Activated T-helper 1 cell treated with anti-CD3 and anti-CD28 coated beads, Interleukin-12 subunit alpha, Interleukin-12 subunit beta, Interleukin-2, Interleukin-4 antibody, amounts not matched to agents 30 ng/mL and 10 ng/mL and 1 ng/mL, durations not matched to agents 14 hours and 24 hours and 36 hours (primary cell): Measurements from ENCODE around the gene CEL. TPM values are rescaled to one million over a fixed set of nuclear protein-coding genes. Genes with fewer than 3 reads are reported as not detected.
"Not testable (repeated sequence)": the region's sequence is repeated elsewhere in the genome, so short reads cannot be mapped to it uniquely, and the experiment has no call there.

Experiments used
- DNase-seq: peaks from one replicate; pipeline ENCODE4 v3.0.0; 2021; ENCODE audit warnings: low spot score
- H3K27ac Mint-ChIP-seq: one replicate; pipeline ENCODE4 v1.8.0; 2021; ENCODE audit warnings: mild to moderate bottlenecking, mixed read lengths
- H3K27me3 Mint-ChIP-seq: one replicate; pipeline ENCODE4 v1.8.0; 2022; ENCODE audit warnings: mild to moderate bottlenecking, moderate library complexity, mixed read lengths; ENCODE audit not compliant: insufficient read depth
- H3K36me3 Mint-ChIP-seq: one replicate; pipeline ENCODE4 v1.8.0; 2021; ENCODE audit warnings: low read depth, mixed read lengths
- H3K4me1 Mint-ChIP-seq: one replicate; pipeline ENCODE4 v1.8.0; 2021; ENCODE audit warnings: low read depth, mixed read lengths
- H3K4me3 Mint-ChIP-seq: one replicate; pipeline ENCODE4 v1.8.0; 2021; ENCODE audit warnings: mild to moderate bottlenecking, moderate library complexity, mixed read lengths
- H3K9me3 Mint-ChIP-seq: one replicate; pipeline ENCODE4 v1.8.0; 2021; ENCODE audit warnings: mixed read lengths
- intact Hi-C: fragments of 100-400 bp; cut with micrococcal nuclease; formaldehyde crosslinking; loops from one replicate; pipeline ENCODE4 v1.15.1; 2024
- total RNA-seq: library from RNA; stranded (reverse); gene quantifications from 2 replicates; pipeline ENCODE4 v1.2.3, GENCODE V29; 2022

Gene CEL
- total RNA-seq: 1.8 and 2.0 TPM in 2 replicates

DNA sequence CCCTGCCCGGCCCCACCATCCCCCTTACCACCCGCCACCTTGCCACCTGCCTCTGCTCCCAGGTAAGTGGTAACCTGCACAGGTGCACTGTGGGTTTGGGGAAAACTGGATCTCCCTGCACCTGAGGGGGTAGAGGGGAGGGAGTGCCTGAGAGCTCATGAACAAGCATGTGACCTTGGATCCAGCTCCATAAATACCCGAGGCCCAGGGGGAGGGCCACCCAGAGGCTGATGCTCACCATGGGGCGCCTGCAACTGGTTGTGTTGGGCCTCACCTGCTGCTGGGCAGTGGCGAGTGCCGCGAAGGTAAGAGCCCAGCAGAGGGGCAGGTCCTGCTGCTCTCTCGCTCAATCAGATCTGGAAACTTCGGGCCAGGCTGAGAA, at the start of gene CEL:
CEL (plus strand) TSS at position 218 of the 382 bp plus-strand sequence; CDS start at position 240, 22 bp downstream.
- H3K4me3 Mint-ChIP-seq, H3K9me3 Mint-ChIP-seq, DNase-seq, intact Hi-C loops, H3K27me3 Mint-ChIP-seq: not testable (repeated sequence)
- Mint-ChIP-seq H3K27ac (peak within 1 kb of the TSS; percentile 44), H3K4me1 (peaks cover 35% of the 10 kb centered on the region), H3K36me3 (peaks cover 16% of the 10 kb centered on the region)

DNA sequence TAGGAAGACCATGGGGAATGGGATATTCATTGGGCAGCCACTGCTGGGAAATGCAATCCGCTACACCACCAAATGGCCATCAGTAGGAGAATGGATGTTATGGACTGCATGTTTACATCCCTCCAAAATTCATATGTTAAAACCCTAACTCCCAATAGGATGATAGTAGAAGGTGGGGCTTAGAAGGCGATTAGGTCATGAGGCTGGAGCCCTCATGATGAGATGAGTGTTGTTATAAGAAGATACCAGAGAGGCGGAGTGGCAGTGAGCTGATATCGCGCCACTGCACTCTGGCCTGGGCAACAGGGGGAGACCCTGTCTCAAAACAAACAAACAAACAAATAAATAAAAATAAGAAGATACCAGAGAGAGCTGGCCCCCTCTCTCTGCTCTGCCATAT, 47.1 kb upstream of the CEL start:
- no peak overlapping the region for H3K27ac Mint-ChIP-seq
- peaks cover 8% of the 10 kb centered on the region for H3K27me3 Mint-ChIP-seq
- no peaks in the 10 kb centered on the region for H3K36me3 Mint-ChIP-seq
- intact Hi-C loops: no loop called here
- no peak overlapping the region for H3K4me3 Mint-ChIP-seq
- no peaks in the 10 kb centered on the region for H3K4me1 Mint-ChIP-seq
- no peak for DNase-seq
- no peaks in the 10 kb centered on the region for H3K9me3 Mint-ChIP-seq

- Mint-ChIP-seq H3K9me3 (no peaks in the 10 kb centered on the region), H3K36me3 (peaks cover 2% of the 10 kb centered on the region), H3K4me1 (peaks cover 33% of the 10 kb centered on the region), H3K27me3 (peaks cover 4% of the 10 kb centered on the region), H3K4me3 (peak overlapping the region; percentile 39), H3K27ac (no peak overlapping the region)
- intact Hi-C loops: loop anchor here (2.0 kb wide), 1 partner anchor 79 kb away; the partner anchor contains the start of gene TSC1
- DNase-seq: peak; percentile 46
These were observed 38.5 kb upstream of the CEL start for GRCh38 chr9:133023117-133023890.

DNA sequence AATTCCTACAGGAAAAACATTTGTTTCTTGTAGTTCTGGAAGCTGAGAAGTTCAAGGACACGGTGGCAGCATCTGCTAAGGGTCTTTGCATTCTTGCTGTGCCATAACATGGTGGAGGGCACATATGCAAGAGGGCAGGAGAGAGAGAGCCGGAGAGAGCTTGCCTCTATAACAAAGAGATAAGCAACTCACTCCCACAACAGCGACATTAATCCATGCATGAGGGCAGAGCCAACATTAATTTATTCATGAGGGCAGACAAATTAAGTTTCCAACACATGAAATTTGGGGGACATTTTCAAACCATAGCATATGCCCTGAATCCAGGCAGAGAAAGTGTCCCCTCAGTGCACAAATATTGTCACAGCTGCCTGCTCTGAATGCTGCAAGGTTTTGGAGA, 35.4 kb upstream of the CEL start:
- no peak overlapping the region for H3K27ac Mint-ChIP-seq
- peaks cover under 1% of the 10 kb centered on the region for H3K27me3 Mint-ChIP-seq
- no peaks in the 10 kb centered on the region for H3K9me3 Mint-ChIP-seq
- DNase-seq: no peak
- intact Hi-C loops: no loop called here
- no peak overlapping the region for H3K4me3 Mint-ChIP-seq
- H3K4me1 Mint-ChIP-seq: peaks cover 41% of the 10 kb centered on the region
- H3K36me3 Mint-ChIP-seq: peaks cover 5% of the 10 kb centered on the region

- intact Hi-C loops: no loop called here
- peaks cover 46% of the 10 kb centered on the region for H3K4me1 Mint-ChIP-seq
- H3K27me3 Mint-ChIP-seq: no peaks in the 10 kb centered on the region
- H3K27ac Mint-ChIP-seq: no peak overlapping the region
- DNase-seq: no peak
- peaks cover 9% of the 10 kb centered on the region for H3K36me3 Mint-ChIP-seq
- H3K4me3 Mint-ChIP-seq: peak overlapping the region; percentile 96
- H3K9me3 Mint-ChIP-seq: no peaks in the 10 kb centered on the region
These were observed 34.6 kb upstream of the CEL start for GRCh38 chr9:133027134-133027533.

GRCh38 chr9:133028221-133028620, 33.6 kb upstream of the CEL start:
- H3K36me3 Mint-ChIP-seq: peaks cover 14% of the 10 kb centered on the region
- H3K27me3 Mint-ChIP-seq: no peaks in the 10 kb centered on the region
- no peaks in the 10 kb centered on the region for H3K9me3 Mint-ChIP-seq
- DNase-seq: no peak
- peak overlapping the region; percentile 96 for H3K4me3 Mint-ChIP-seq
- H3K27ac Mint-ChIP-seq: no peak overlapping the region
- H3K4me1 Mint-ChIP-seq: peaks cover 46% of the 10 kb centered on the region
- intact Hi-C loops: no loop called here

- Mint-ChIP-seq H3K4me1 (peaks cover 46% of the 10 kb centered on the region), H3K27ac (peak overlapping the region; percentile 97), H3K9me3 (no peaks in the 10 kb centered on the region), H3K27me3 (no peaks in the 10 kb centered on the region), H3K4me3 (peak overlapping the region; percentile 96), H3K36me3 (peaks cover 14% of the 10 kb centered on the region)
- intact Hi-C loops: loop anchor here (1.0 kb wide), 7 partner anchors 8 to 1038 kb away; partner anchors contain the start of genes BRD3, SURF6 and TSC1
- DNase-seq: no peak
These were observed 31.8 kb upstream of the CEL start for GRCh38 chr9:133029994-133030316.

DNA sequence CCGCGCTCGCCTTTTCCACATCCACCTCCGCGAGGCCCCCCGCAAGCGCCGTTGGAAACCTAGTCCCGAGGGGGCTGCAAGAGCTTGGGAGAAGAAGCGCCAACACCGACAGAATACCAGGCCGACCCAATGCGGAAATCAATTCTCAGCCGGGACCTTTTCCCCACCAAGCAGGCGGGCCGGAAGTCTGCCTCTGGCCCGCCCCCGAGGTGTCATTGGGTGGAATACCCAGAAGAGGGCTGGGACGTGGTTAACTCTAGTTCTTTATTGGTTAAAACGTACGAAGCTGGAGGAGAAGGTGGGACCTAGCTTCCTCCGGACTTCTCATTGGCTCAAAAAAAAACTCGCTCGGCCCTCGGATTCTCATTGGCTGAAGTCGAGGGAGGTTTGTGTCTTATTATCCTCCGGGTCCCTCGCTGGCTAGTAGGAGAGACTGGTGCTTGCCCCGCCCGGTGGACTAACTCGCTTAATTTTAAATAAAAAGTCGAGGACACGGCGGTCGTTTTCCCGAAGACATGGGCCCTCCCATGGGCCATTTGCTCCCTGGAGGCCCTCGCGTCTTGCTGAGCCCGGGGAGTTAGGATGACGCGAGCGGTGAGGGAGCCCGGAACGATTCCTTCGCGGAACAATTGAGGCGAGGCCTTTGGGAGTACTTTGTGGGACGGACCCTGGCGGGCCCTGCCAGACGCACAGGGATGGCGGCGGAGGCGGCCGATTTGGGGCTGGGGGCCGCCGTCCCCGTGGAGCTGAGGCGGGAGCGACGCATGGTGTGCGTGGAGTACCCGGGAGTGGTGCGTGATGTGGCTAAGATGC, 31.3 kb upstream of the CEL start, which contains the start of gene GTF3C5:
GTF3C5 (plus strand) TSS at position 681 of the 813 bp plus-strand sequence; CDS start at position 696, 15 bp downstream.
- intact Hi-C loops: loop anchor here (1.0 kb wide), 7 partner anchors 8 to 1038 kb away; partner anchors contain the start of genes BRD3, SURF6 and TSC1
- Mint-ChIP-seq H3K27ac (peak within 1 kb of the TSS; percentile 97), H3K36me3 (peaks cover 14% of the 10 kb centered on the region), H3K4me1 (peaks cover 47% of the 10 kb centered on the region), H3K27me3 (no peaks in the 10 kb centered on the region), H3K4me3 (peak within 1 kb of the TSS; percentile 96), H3K9me3 (no peaks in the 10 kb centered on the region)
- peak; percentile 91 for DNase-seq

DNA sequence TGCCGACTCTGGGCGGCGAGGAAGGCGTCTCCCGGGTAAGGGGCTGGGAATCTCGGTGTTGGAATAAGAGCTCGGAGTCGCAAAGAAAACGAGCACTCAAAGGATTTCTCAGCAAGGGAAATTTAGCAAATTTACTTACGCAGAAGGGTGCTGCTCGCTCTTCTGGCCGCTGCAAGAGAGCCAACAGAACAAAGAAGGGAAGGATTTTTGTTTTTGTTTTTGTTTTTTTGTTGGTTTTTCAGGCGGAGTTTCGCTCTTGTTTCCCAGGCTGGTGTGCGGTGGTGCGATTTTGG, 30.7 kb upstream of the CEL start:
- no peaks in the 10 kb centered on the region for H3K27me3 Mint-ChIP-seq
- H3K4me1 Mint-ChIP-seq: peaks cover 49% of the 10 kb centered on the region
- H3K27ac Mint-ChIP-seq: peak overlapping the region; percentile 97
- H3K36me3 Mint-ChIP-seq: peaks cover 14% of the 10 kb centered on the region
- H3K4me3 Mint-ChIP-seq: peak overlapping the region; percentile 96
- no peak for DNase-seq
- H3K9me3 Mint-ChIP-seq: no peaks in the 10 kb centered on the region
- intact Hi-C loops: no loop called here

GRCh38 chr9:133031496-133031911, 30.3 kb upstream of the CEL start:
- DNase-seq: no peak
- intact Hi-C loops: no loop called here
- Mint-ChIP-seq H3K36me3 (peaks cover 14% of the 10 kb centered on the region), H3K4me1 (peaks cover 54% of the 10 kb centered on the region), H3K27me3 (no peaks in the 10 kb centered on the region), H3K4me3 (peak overlapping the region; percentile 96), H3K27ac (peak overlapping the region; percentile 97), H3K9me3 (no peaks in the 10 kb centered on the region)

DNA sequence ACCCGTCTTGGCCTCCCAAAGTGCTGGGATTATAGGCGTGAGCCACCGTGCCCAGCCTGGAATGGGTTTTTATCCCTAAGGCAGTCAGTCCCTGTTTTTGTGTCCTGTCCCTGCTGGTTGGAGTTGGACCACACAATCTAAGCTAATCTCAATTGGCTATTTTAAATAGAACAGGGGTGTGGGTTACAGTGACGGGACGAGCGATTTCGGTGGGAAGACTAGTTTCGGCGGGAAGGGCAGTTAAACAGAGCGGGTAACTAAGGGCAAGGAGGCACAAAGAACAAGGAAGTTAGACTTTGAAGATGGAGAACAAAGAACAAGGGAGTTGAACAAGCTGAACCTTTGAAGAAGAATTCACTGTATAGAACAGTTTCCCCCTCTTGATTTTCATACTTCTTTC, 29.6 kb upstream of the CEL start:
- peak overlapping the region; percentile 97 for H3K27ac Mint-ChIP-seq
- H3K9me3 Mint-ChIP-seq: no peaks in the 10 kb centered on the region
- peaks cover 14% of the 10 kb centered on the region for H3K36me3 Mint-ChIP-seq
- intact Hi-C loops: no loop called here
- H3K4me3 Mint-ChIP-seq: peak overlapping the region; percentile 96
- H3K4me1 Mint-ChIP-seq: peaks cover 54% of the 10 kb centered on the region
- no peaks in the 10 kb centered on the region for H3K27me3 Mint-ChIP-seq
- no peak for DNase-seq

- intact Hi-C loops: no loop called here
- peaks cover 14% of the 10 kb centered on the region for H3K36me3 Mint-ChIP-seq
- H3K4me1 Mint-ChIP-seq: peaks cover 41% of the 10 kb centered on the region
These were observed 26.1 kb upstream of the CEL start for GRCh38 chr9:133035669-133036068.

More at GRCh38 chr9:133035669-133036068, 26.1 kb upstream of the CEL start:
- H3K4me3 Mint-ChIP-seq: no peak overlapping the region
- no peak for DNase-seq
- H3K9me3 Mint-ChIP-seq: no peaks in the 10 kb centered on the region
- no peak overlapping the region for H3K27ac Mint-ChIP-seq
- no peaks in the 10 kb centered on the region for H3K27me3 Mint-ChIP-seq
